IMR-90 (cell line): ENCODE results near the gene CFAP92.

Experiments
- CTCF ChIP-seq: conservative IDR thresholded peaks from 2 replicates; pipeline ENCODE4 v1.5.1; 2012; ENCODE audit warnings: mild to moderate bottlenecking, low read depth, low read length, improper control_type of control experiment
- FOS ChIP-seq: fragments of 150-350 bp; IDR thresholded peaks from 2 replicates; pipeline ENCODE4 v1.6.1; 2016; ENCODE audit warnings: low read depth, low read length
- POLR2A ChIP-seq: IDR thresholded peaks from 2 replicates; pipeline ENCODE4 v1.6.1; 2012; ENCODE audit warnings: mild to moderate bottlenecking, low read depth, low read length
- RAD21 ChIP-seq: IDR thresholded peaks from 2 replicates; pipeline ENCODE4 v1.6.1; 2012; ENCODE audit warnings: low read length, improper control_type of control experiment
- SMC3 ChIP-seq: fragments of 150-350 bp; IDR thresholded peaks from 2 replicates; pipeline ENCODE4 v1.6.1; 2016; ENCODE audit warnings: low read depth, mild to moderate bottlenecking, antibody characterized with exemption, low read length, moderate library complexity

- no peak for TF ChIP-seq RAD21
- TF ChIP-seq CTCF: no peak
- TF ChIP-seq SMC3: no peak
- TF ChIP-seq POLR2A: no peak
- TF ChIP-seq FOS: no peak
Observed at GRCh38 chr3:129022114-129023007, 28.5 kb upstream of the CFAP92 start.
